H1 (cell line): Measurements from ENCODE around the gene ARID5B. TPM values are rescaled to one million over a fixed set of nuclear protein-coding genes. Genes with fewer than 3 reads are reported as not detected.

Experiments used
- CTCF ChIA-PET: fragments of 300-600 bp; sonication (Branson Sonifier 250); formaldehyde crosslinking; loops from one replicate; lab custom pipeline; 2021; ENCODE audit not compliant: partially characterized antibody; lab: Charles Lee
- POLR2A ChIA-PET: fragments of 300-600 bp; sonication (Branson Sonifier 250); formaldehyde crosslinking; loops from one replicate; lab custom pipeline; 2021; ENCODE audit warnings: inconsistent platforms; ENCODE audit not compliant: partially characterized antibody; lab: Charles Lee
- DNase-seq, 2 experiments: peaks; one replicate each; pipeline versions ENCODE4 v3.0.0 to v3.0.0-alpha.2; 2010 to 2022; ENCODE audit warnings: low spot score in 2 of 2, low read depth in 1 of 2, mixed read lengths in 1 of 2
- FAIRE-seq: peaks from 2 replicates; lab custom pipeline; 2011; peaks lifted over from hg19 to GRCh38; lab: Jason Lieb, UNC
- H2AFZ ChIP-seq: 2 replicates; pipeline ENCODE4 v1.8.1; 2012; ENCODE audit warnings: low read length, inconsistent platforms
- H2AK5ac ChIP-seq: 2 replicates; pipeline ENCODE4 v1.6.1; 2013; ENCODE audit warnings: low read depth, low read length
- H2BK120ac ChIP-seq: replicated peaks from 2 replicates; pipeline ENCODE3; 2013; ENCODE audit warnings: low read depth, low read length, inconsistent platforms
- H2BK12ac ChIP-seq: 2 replicates; pipeline ENCODE4 v1.6.1; 2013; ENCODE audit warnings: low read depth, low read length
- H2BK15ac ChIP-seq: 2 replicates; pipeline ENCODE4 v1.6.1; 2013; ENCODE audit warnings: low read length
- H2BK20ac ChIP-seq: 2 replicates; pipeline ENCODE4 v1.6.1; 2013; ENCODE audit warnings: low read length
- H2BK5ac ChIP-seq: 2 replicates; pipeline ENCODE4 v1.6.1; 2013; ENCODE audit warnings: low read depth, low read length
- H3K14ac ChIP-seq: 2 replicates; pipeline ENCODE4 v1.6.1; 2013; ENCODE audit warnings: inconsistent platforms; ENCODE audit not compliant: insufficient read length
- H3K18ac ChIP-seq: 2 replicates; pipeline ENCODE4 v1.6.1; 2013; ENCODE audit warnings: low read length; ENCODE audit errors: extremely low read depth
- H3K23ac ChIP-seq: 2 replicates; pipeline ENCODE4 v1.6.1; 2013; ENCODE audit warnings: inconsistent platforms; ENCODE audit not compliant: insufficient read length
- H3K23me2 ChIP-seq: 2 replicates; pipeline ENCODE4 v1.6.1; 2013; ENCODE audit warnings: low read depth, low read length
- H3K27ac ChIP-seq: 2 replicates; pipeline ENCODE4 v1.6.1; 2011; ENCODE audit warnings: low read depth, low read length, inconsistent platforms
- H3K27me3 ChIP-seq, 4 experiments: replicated peaks in 1 of 4; 1 replicate in 1 of 4; 2 replicates in 3 of 4; pipeline versions ENCODE4 v1.6.1 to v1.8.1; 2011 to 2013; ENCODE audit warnings: low read length in 3 of 4, mild to moderate bottlenecking in 3 of 4, inconsistent platforms in 2 of 4, mixed read lengths in 2 of 4, moderate library complexity in 1 of 4; ENCODE audit not compliant: control insufficient read depth in 3 of 4, insufficient read depth in 3 of 4; ENCODE audit errors: extremely low read depth in 1 of 4
- H3K36me3 ChIP-seq, 4 experiments: 2 replicates each; pipeline versions ENCODE4 v1.6.1 to v1.8.1; 2011 to 2013; ENCODE audit warnings: mild to moderate bottlenecking in 4 of 4, low read length in 3 of 4, moderate library complexity in 2 of 4, control low read depth in 1 of 4, inconsistent platforms in 1 of 4; ENCODE audit not compliant: insufficient read depth in 4 of 4, control insufficient read depth in 2 of 4
- H3K4ac ChIP-seq: replicated peaks from 2 replicates; pipeline ENCODE3; 2013; ENCODE audit warnings: low read length, low read depth, mixed read lengths, inconsistent platforms; ENCODE audit not compliant: insufficient read length
- H3K4me1 ChIP-seq, 4 experiments: replicated peaks in 1 of 4; 1 replicate in 1 of 4; 2 replicates in 3 of 4; pipeline versions ENCODE4 v1.6.1 to v1.8.1; 2011 to 2013; ENCODE audit warnings: low read length in 3 of 4, inconsistent platforms in 2 of 4, mixed read lengths in 1 of 4; ENCODE audit not compliant: insufficient read depth in 4 of 4, control insufficient read depth in 3 of 4
- H3K4me2 ChIP-seq, 2 experiments: 2 replicates each; pipeline versions ENCODE4 v1.6.1 to v1.8.1; 2011 to 2013; ENCODE audit warnings: low read depth in 2 of 2, low read length in 2 of 2, control low read depth in 1 of 2, inconsistent platforms in 1 of 2, mild to moderate bottlenecking in 1 of 2; ENCODE audit not compliant: insufficient read depth in 1 of 2
- H3K4me3 ChIP-seq, 4 experiments: fragments of 200-600, 300-600 bp in 1 of 4; sonication (generic), shearing (Covaris generic), sonication (Bioruptor Twin) in 1 of 4; 2 replicates each; pipeline versions ENCODE4 v1.5.1 to v1.8.1; 2011 to 2016; ENCODE audit warnings: low read length in 4 of 4, low read depth in 3 of 4, control low read depth in 2 of 4, inconsistent platforms in 2 of 4, mild to moderate bottlenecking in 2 of 4, mixed read lengths in 1 of 4, moderate library complexity in 1 of 4; ENCODE audit not compliant: insufficient read depth in 2 of 4; ENCODE audit errors: extremely low read depth in 1 of 4
- H3K56ac ChIP-seq: replicated peaks from 2 replicates; pipeline ENCODE3; 2013; ENCODE audit warnings: low read depth, mild to moderate bottlenecking, mixed read lengths, low read length, inconsistent platforms; ENCODE audit not compliant: insufficient read length
- H3K79me1 ChIP-seq: 2 replicates; pipeline ENCODE4 v1.6.1; 2013; ENCODE audit warnings: low read depth, low read length, control low read depth
- H3K79me2 ChIP-seq, 2 experiments: 2 replicates each; pipeline versions ENCODE4 v1.6.1 to v1.8.1; 2012 to 2013; ENCODE audit warnings: low read length in 2 of 2, mild to moderate bottlenecking in 2 of 2, inconsistent platforms in 1 of 2; ENCODE audit not compliant: insufficient read depth in 2 of 2, control insufficient read depth in 1 of 2
- H3K9ac ChIP-seq, 4 experiments: replicated peaks in 1 of 4; 1 replicate in 1 of 4; 2 replicates in 3 of 4; pipeline versions ENCODE4 v1.6.1 to v1.8.1; 2011 to 2013; ENCODE audit warnings: low read depth in 3 of 4, low read length in 3 of 4, control low read depth in 2 of 4, mild to moderate bottlenecking in 2 of 4, moderate library complexity in 2 of 4, inconsistent platforms in 1 of 4; ENCODE audit errors: extremely low read depth in 1 of 4
- H3K9me3 ChIP-seq, 2 experiments: 2 replicates each; pipeline versions ENCODE4 v1.6.1 to v1.8.1; 2012 to 2013; ENCODE audit warnings: mild to moderate bottlenecking in 2 of 2, moderate library complexity in 2 of 2, control low read depth in 1 of 2, inconsistent platforms in 1 of 2, low read depth in 1 of 2, low read length in 1 of 2, mixed read lengths in 1 of 2; ENCODE audit not compliant: insufficient read depth in 2 of 2
- H4K20me1 ChIP-seq, 2 experiments: replicated peaks in 1 of 2; 2 replicates each; pipeline versions ENCODE3 to v1.8.1; 2011 to 2013; ENCODE audit warnings: inconsistent platforms in 2 of 2, low read length in 2 of 2, mild to moderate bottlenecking in 1 of 2; ENCODE audit not compliant: insufficient read depth in 2 of 2, control insufficient read depth in 1 of 2
- H4K5ac ChIP-seq: 2 replicates; pipeline ENCODE4 v1.6.1; 2013; ENCODE audit warnings: low read length, low read depth, mixed read lengths, inconsistent platforms; ENCODE audit not compliant: insufficient read length
- H4K8ac ChIP-seq: 2 replicates; pipeline ENCODE4 v1.8.0; 2013; ENCODE audit warnings: mild to moderate bottlenecking, moderate library complexity, low read length, inconsistent platforms; ENCODE audit not compliant: insufficient read depth; ENCODE audit errors: extremely low read depth
- H4K91ac ChIP-seq: replicated peaks from 2 replicates; pipeline ENCODE3; 2013; ENCODE audit warnings: low read length, mixed read lengths, inconsistent platforms; ENCODE audit not compliant: insufficient read length
- CBX8 ChIP-seq: fragments of 300-800, 300-1000 bp; sonication (generic); IDR thresholded peaks from 2 replicates; pipeline ENCODE4 v1.7.1; 2016; ENCODE audit warnings: low read depth, low read length, borderline replicate concordance
- CHD1 ChIP-seq: IDR thresholded peaks from 2 replicates; pipeline ENCODE4 v1.6.1; 2012; ENCODE audit warnings: low read depth, low read length, improper control_type of control experiment
- CREB1 ChIP-seq: IDR thresholded peaks from 2 replicates; pipeline ENCODE4 v1.6.1; 2012; ENCODE audit warnings: inconsistent platforms
- MAFK ChIP-seq: IDR thresholded peaks from 2 replicates; pipeline ENCODE4 v1.6.1; 2012; ENCODE audit warnings: low read depth, mild to moderate bottlenecking, improper control_type of control experiment, low read length
- RBBP5 ChIP-seq: IDR thresholded peaks from 2 replicates; pipeline ENCODE4 v1.7.1; 2012; ENCODE audit warnings: low read depth, mild to moderate bottlenecking, inconsistent platforms, low read length, moderate library complexity, borderline replicate concordance
- RXRA ChIP-seq: IDR thresholded peaks from 2 replicates; pipeline ENCODE4 v1.6.1; 2011; ENCODE audit warnings: low read depth, mild to moderate bottlenecking, low read length, moderate library complexity; ENCODE audit not compliant: insufficient read depth
- SAP30 ChIP-seq: fragments of 300-600 bp; sonication (generic); IDR thresholded peaks from 2 replicates; pipeline ENCODE4 v1.7.1; 2012; ENCODE audit warnings: low read length, moderate library complexity, mild to moderate bottlenecking, inconsistent platforms; ENCODE audit not compliant: insufficient read depth, insufficient replicate concordance
- SP2 ChIP-seq: IDR thresholded peaks from 2 replicates; pipeline ENCODE4 v1.6.1; 2012; ENCODE audit warnings: mild to moderate bottlenecking, low read length, inconsistent platforms
- USF2 ChIP-seq: IDR thresholded peaks from 2 replicates; pipeline ENCODE4 v1.6.1; 2011; ENCODE audit warnings: low read length, improper control_type of control experiment
- WGBS, 2 experiments: shearing (Covaris generic) in 1 of 2; methylation state at CpG; one replicate each; pipeline versions ENCODE4 v1.1.6 to v1.1.7; 2013 to 2015; ENCODE audit warnings: low lambda C conversion rate in 2 of 2, mixed read lengths in 2 of 2, inconsistent platforms in 1 of 2, low coverage in 1 of 2, missing lambda C conversion rate in 1 of 2; ENCODE audit not compliant: insufficient replicate concordance in 2 of 2, insufficient coverage in 1 of 2, insufficient read length in 1 of 2; ENCODE audit errors: extremely low coverage in 1 of 2, missing lambda C conversion rate in 1 of 2; 5-methylcytosine and 5-hydroxymethylcytosine counted together
- polyA plus RNA-seq, 7 experiments: library from polyadenylated mRNA; depleted of rRNA in 3 of 7; stranded (reverse) in 5 of 7; unstranded in 2 of 7; fragments of >200 nt in 5 of 7; fragments of 200-250 nt in 2 of 7; gene quantifications; 1 replicate in 5 of 7; 2 replicates in 1 of 7; 4 replicates in 1 of 7; pipeline versions ENCODE4 v1.2.1 to v1.2.3, GENCODE V29; 2011 to 2013; ENCODE audit warnings: missing spikeins in 2 of 7, mixed read lengths in 2 of 7
- total RNA-seq: library from RNA; stranded (reverse); fragmentation: NEBNext Ultra II Directional; extraction: Animal tissue kit (Norgen Biotek cat#: 25700); gene quantifications from 2 replicates; pipeline ENCODE4 v1.2.1, GENCODE V29; 2021

ARID5B gene
- total and polyA plus RNA-seq, 2 of the 8 experiments (the other 6 are each of a cell fraction or from before 2014, with no cell fraction given) = 0.21 to 1.1 TPM

- H3K36me3 ChIP-seq = no peaks in the 10 kb centered on the region
- H2BK15ac ChIP-seq = no peak overlapping the region
- CTCF ChIA-PET = no interaction called here
- no peaks in the 10 kb centered on the region for H3K27me3 ChIP-seq
- H2BK12ac ChIP-seq = no peak overlapping the region
- no peak overlapping the region for H2BK120ac ChIP-seq
- no peaks in the 10 kb centered on the region for H3K79me2 ChIP-seq
- no peak overlapping the region for H2BK20ac ChIP-seq
- no peaks in the 10 kb centered on the region for H3K23me2 ChIP-seq
- no peak overlapping the region for H3K18ac ChIP-seq
- no peak overlapping the region for H3K27ac ChIP-seq
- no peak overlapping the region for H3K4ac ChIP-seq
- no peak overlapping the region for H3K4me2 ChIP-seq
- POLR2A ChIA-PET = no interaction called here
- H3K4me3 ChIP-seq = no peak overlapping the region
- no peak overlapping the region for H4K91ac ChIP-seq
- no peak overlapping the region for H3K9ac ChIP-seq
- H3K9me3 ChIP-seq = no peaks in the 10 kb centered on the region
- FAIRE-seq (no peak), DNase-seq (no peak)
- no peak overlapping the region for H3K56ac ChIP-seq
- no peak overlapping the region for H2AK5ac ChIP-seq
- H4K8ac ChIP-seq = no peak overlapping the region
- TF ChIP-seq MAFK (no peak), CHD1 (no peak), USF2 (no peak), SAP30 (no peak), RBBP5 (no peak), SP2 (no peak), RXRA (no peak), CREB1 (no peak), CBX8 (no peak)
- no peaks in the 10 kb centered on the region for H4K20me1 ChIP-seq
- no peak overlapping the region for H3K23ac ChIP-seq
- no peaks in the 10 kb centered on the region for H3K79me1 ChIP-seq
- WGBS, 2 experiments = 92% methylated on average over 7 of the region's 7 CpGs; no CpG with 5 or more reads in 1 of the 2 experiments
- H2AFZ ChIP-seq = no peak overlapping the region
- no peaks in the 10 kb centered on the region for H3K4me1 ChIP-seq
- no peak overlapping the region for H2BK5ac ChIP-seq
- no peak overlapping the region for H3K14ac ChIP-seq
- H4K5ac ChIP-seq = no peak overlapping the region
Measured at GRCh38 chr10:62000726-62001125, 99.2 kb downstream of the ARID5B start.
